Left ventricle myocardium superior (tissue), 1 donor: ENCODE measurements around the gene CSHL1. TPM values are rescaled to one million over a fixed set of nuclear protein-coding genes. Genes with fewer than 3 reads are reported as not detected.
"Not testable (repeated sequence)": the region's sequence is repeated elsewhere in the genome, so short reads cannot be mapped to it uniquely, and the experiment has no call there.

Experiments used
- ATAC-seq: fragments of 200-7000 bp; cut with Tn5 transposase; one replicate; pipeline ENCODE4 v1.9.1; 2020; ENCODE audit warnings: mild to moderate bottlenecking, moderate library complexity
- DNase-seq: peaks from one replicate; pipeline ENCODE4 v3.0.0-alpha.2; 2020
- intact Hi-C: fragments of 100-400 bp; cut with micrococcal nuclease; formaldehyde crosslinking; loops from one replicate; pipeline ENCODE4 v1.11.0; 2022
- total RNA-seq: library from RNA; stranded (reverse); fragmentation: NEBNext Ultra II Directional; extraction: Animal tissue kit (Norgen Biotek cat#: 25700); gene quantifications from one replicate; pipeline ENCODE4 v1.2.1, GENCODE V29; 2021
- donor health status: DM: no; HTN: yes; CAD: no; lungs with severe emphysema.

The CSHL1 gene
- total RNA-seq, 1 donor from 2014 or later: not detected

DNA sequence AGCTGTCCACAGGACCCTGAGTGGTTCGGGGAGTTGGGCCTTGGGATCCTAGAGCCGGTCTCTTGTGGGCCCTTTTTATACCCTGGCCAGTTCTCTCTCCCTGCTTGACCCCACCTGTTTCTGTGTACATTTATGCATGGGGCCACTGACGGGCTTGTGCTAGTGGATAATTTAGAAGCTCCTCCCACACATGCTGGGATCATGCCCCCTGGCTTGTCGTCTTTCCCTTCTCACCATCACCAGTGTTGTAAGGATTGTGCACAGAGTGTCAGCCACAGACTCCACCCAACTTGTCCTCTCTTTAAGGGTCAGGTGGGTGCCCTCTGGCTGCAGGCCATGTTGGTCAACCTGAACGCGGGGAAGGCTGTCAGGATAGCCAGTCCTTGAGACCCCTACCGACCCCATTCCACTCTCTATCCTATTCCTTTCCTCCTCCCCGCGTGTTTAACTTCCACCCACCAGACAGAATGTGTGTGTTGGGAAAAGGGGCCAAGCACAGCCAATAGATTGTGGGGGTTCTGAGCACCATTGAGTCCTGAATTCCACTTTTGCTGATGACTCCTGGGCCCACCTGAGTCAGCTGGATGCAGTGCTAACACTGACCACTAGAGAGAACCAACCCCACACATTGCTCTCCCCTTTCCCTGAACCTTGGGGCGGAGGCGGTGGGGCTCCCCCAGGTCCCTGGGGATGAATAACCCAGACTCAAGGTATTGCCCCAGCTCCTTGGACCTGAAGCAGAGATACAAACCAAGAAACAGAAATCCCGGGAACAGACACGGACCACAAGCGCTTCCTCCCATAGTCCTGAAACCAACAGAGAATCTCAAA is 14.3 kb downstream of the CSHL1 start, which contains the start of gene CSH1:
Gene CSH1 (minus strand): TSS at position 51 of the 831 bp plus-strand sequence. CDS start 63 bp downstream, outside the sequence.
- DNase-seq, intact Hi-C loops, ATAC-seq: not testable (repeated sequence)

DNA sequence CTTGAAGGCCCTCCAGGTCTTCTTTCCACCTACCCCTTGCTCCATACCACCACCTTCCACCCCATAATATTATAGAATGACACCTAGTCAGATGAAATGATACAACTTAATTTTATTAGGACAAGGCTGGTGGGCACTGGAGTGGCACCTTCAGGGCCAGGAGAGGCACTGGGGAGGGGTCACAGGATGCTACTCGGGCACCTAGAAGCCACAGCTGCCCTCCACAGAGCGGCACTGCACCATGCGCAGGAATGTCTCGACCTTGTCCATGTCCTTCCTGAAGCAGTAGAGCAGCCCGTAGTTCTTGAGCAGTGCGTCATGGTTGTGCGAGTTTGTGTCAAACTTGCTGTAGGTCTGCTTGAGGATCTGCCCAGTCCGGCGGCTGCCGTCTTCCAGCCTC is 16.2 kb downstream of the CSHL1 start:
- DNase-seq, ATAC-seq, intact Hi-C loops: not testable (repeated sequence)

DNA sequence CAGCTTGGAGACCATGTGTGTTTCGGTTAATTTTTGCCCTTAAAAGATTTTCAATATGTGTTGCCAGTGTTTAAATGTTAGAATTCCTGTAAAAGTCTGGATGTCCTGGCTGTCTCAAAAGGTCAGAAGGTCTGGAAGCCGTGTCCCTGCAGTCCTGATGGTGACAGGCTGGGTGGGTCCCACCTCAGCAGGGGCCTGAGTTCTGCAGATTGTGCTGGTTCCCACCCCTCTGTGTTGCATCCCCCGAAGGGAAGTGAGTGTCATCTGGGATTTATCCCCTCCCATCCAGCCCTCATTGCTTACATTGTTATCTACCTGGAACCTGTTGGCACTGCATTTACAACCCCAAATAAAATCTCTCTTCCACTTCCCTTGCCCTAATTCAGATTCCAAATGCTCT is 17.0 kb downstream of the CSHL1 start:
- DNase-seq, ATAC-seq, intact Hi-C loops: not testable (repeated sequence)

DNA sequence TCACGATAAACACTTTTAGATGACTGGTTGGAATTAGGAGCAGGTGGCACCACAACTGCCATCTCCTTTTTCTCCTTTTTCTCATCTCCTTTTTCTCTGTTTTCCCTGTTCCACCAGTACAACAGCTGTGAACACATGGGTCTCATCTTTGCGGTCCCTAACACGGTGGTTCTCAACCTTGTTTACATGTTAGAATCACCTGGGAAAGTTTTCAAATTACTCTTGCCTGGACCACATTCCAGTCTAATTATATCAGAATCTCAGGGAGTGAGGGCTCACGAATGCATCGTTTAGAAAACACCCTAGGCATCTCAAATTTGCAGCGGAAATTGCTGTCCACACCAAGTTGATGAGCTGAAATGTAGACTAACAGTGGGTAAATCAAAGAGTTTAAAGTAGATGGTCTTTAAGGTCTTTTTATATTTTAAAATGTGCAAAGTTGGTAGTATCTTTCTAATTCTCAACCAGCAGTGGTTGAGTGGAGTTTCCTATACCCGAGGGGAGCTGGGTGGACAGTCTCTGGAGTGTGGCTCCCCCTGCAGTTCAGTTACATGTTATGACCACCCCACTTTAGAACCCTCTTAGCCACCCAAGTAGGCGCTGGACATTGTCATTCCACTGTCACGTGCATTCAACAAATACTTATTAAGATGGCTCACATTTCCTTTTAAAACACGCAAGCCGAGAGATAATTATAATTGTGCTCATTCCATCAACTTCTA is 18.6 kb downstream of the CSHL1 start:
- DNase-seq, ATAC-seq, intact Hi-C loops: not testable (repeated sequence)

DNA sequence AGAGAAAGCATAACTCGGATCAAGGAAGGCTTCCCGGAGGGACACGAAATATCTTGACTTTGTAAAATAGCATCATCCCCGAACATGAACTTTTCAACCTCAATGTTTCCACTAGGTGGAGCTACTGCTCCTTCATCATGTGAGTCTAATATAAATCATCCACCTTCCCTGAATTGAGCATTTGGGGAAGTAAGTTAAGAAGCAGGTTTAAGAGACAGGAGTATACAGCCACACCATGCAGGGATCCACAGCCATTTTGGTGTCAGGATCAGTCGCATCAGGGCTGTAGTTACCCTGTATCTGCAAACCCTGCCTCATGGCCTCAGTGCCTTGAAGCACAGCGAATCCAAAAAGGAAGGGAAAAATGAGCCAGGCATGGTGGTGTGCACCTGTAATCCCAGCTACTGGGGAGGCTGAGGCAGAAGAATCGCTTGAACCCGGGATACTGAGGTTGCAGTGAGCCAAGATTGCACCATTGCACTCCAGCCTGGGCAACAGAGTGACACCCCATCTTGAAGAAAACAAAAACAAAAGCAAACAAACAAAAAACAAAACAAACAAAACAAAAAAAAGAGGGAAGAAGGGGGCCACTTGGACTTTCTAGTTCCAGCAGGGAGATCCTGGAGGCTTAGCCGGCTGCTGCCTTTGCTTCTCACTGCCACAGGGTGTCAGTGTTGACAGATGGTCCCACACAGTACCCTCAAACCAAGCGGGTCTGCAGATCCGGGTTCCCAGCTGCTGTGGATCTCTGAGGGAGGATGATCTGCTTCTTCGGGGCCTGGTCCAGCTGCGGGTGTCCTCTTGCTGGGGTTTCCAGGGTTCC is 21.8 kb downstream of the CSHL1 start:
- DNase-seq (peak; percentile 33), ATAC-seq (peak; percentile 82)
- intact Hi-C loops: not testable (repeated sequence)

DNA sequence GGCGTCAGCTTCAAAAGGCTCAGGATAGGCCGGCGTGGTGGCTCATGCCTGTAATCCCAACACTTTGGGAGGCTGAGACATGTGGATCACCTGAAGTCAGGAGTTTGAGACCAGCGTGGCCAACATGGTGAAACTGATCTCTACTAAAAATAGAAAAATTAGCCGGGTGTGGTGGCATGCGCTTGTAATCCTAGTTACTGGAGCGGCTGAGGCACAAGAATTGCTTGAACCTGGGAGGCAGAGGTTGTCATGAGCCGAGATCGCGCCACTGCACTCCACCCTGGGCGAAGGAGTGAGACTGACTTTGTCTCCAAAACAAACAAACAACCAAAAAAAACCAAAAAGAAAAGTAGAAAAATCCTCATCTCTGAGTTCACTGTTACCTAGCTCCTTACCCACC is 25.9 kb downstream of the CSHL1 start:
- intact Hi-C loops, ATAC-seq, DNase-seq: not testable (repeated sequence)

DNA sequence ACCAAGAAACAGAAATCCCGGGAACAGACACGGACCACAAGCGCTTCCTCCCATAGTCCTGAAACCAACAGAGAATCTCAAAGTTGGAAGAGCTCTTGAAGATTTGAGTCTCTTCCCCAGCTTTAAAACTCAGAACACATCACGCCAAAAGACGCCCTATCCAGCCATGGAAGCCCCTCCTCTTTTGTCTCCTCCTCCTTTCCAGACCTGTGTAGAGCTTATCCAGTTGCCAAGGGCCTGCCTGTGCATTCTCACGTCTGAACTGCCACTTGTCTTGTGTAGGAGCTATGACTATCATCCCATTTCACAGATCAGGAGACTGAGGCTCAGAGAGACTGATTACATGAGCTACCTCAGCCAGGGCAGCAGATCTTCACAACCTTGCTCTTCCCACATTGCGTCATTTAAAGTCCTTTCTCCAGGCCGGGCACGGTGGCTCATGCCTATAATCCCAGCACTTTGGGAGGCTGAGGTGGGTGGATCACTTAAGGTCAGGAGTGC is 28.4 kb downstream of the CSHL1 start:
- DNase-seq, intact Hi-C loops, ATAC-seq: not testable (repeated sequence)

DNA sequence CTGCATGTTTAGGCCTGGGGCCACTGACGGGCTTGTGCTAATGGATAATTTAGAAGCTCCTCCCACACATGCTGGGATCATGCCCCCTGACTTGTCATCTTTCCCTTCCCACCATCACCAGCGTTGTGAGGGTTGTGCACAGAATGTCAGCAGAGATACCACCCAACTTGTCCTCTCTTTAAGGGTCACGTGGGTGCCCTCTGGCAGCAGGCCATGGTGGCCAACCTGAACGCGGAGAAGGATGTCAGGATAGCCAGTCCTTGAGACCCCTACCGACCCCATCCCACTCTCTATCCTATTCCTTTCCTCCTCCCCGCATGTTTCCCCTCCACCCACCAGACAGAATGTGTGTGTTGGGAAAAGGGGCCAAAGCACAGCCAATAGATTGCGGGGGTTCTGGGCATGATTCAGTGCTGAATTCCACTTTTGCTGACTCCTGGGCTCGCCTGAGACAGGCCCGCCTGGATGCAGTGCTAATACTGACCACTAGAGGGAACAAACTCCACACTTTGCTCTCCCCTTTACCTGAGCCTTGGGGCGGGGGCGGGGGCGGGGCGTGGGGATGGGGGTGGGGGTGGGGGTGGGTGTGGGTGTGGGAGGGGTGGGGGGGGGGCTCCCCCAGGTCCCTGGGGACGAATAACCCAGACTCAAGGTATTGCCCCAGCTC is 29.0 kb downstream of the CSHL1 start, which contains the start of gene GH2:
Gene GH2 (minus strand): TSS at position 10 of the 667 bp plus-strand sequence. CDS start 143 bp downstream, outside the sequence.
- peak; percentile 78 for ATAC-seq
- intact Hi-C loops: no loop called here

DNA sequence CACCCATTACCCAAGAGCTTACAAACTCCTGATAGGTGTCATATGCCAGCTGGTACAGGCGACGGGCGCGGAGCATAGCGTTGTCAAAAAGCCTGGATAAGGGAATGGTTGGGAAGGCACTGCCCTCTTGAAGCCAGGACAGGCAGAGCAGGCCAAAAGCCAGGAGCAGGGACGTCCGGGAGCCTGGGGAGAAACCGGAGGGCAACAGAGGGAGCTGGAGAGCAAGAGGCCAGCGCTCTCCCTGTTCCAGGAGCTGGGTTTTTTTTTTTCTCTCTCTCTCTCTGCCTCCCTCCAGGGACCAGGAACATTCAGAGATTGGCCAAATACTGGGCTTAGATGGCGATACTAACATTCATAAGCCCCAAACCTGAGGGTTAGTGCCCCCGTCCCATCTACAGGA is 29.7 kb downstream of the CSHL1 start:
- DNase-seq (peak; percentile 58), ATAC-seq (peak; percentile 80)
- intact Hi-C loops: not testable (repeated sequence)

More for the DNA sequence above, 29.0 kb downstream of the CSHL1 start, which contains the start of gene GH2:
- no peak for DNase-seq

DNA sequence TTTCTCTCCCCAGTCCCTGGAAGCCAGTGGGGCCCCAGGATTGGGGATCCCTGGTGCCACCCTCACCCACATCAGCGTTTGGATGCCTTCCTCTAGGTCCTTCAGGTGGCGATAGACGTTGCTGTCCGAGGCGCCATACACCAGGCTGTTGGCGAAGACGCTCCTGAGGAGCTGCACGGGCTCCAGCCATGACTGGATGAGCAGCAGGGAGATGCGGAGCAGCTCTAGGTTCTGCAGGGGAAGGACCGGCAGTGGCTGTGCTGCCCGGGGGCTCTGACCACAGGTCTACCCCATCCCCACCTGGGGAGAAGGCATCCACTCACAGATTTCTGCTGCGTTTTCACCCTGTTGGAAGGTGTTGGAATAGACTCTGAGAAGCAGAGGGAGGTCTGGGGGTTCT is 30.4 kb downstream of the CSHL1 start:
- no peak for ATAC-seq
- no peak for DNase-seq
- intact Hi-C loops: no loop called here

DNA sequence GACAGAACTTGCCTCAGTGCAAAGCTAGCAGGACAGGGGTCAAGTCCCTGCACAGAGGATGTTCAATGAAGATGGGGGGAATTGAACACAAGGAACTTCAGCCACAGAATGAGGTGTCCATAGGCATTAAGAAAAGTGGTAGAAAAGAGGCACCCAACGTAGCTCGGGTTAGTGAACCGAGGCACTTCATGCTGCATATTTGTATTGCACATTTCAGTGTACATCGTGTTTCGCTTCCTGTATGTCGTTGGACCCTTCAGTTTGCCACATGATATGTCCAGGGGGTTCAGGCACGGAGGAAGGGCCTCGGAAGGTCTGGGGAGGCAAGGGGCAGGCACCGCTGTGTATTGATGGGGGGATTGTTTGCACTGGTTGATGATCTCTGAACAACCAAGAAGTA is 32.6 kb downstream of the CSHL1 start:
- DNase-seq, ATAC-seq, intact Hi-C loops: not testable (repeated sequence)

DNA sequence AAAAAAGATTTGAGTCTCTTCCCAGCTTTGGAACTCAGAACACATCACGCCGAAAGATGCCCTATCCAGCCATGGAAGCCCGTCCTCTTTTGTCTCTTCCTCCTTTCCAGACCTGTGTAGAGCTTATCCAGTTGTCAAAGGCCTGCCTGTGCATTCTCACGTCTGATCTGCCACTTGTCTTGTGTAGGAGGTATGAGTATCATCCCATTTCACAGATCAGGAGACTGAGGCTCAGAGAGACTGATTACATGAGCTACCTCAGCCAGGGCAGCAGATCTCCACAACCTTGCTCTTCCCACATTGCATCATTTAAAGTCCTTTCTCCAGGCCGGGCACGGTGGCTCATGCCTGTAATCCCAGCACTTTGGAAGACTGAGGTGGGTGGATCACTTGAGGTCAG is 36.4 kb downstream of the CSHL1 start:
- intact Hi-C loops, DNase-seq, ATAC-seq: not testable (repeated sequence)

DNA sequence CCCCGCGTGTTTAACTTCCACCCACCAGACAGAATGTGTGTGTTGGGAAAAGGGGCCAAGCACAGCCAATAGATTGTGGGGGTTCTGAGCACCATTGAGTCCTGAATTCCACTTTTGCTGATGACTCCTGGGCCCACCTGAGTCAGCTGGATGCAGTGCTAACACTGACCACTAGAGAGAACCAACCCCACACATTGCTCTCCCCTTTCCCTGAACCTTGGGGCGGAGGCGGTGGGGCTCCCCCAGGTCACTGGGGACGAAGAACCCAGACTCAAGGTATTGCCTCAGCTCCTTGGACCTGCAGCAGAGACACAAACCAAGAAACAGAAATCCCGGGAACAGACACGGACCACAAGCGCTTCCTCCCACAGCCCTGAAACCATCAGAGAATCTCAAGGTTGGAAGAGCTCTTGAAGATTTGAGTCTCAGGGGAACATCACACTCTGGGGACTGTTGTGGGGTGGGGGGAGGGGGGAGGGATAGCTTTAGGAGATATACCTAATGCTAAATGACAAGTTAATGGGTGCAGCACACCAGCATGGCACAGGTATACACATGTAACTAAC is 36.9 kb downstream of the CSHL1 start:
- intact Hi-C loops, DNase-seq, ATAC-seq: not testable (repeated sequence)

DNA sequence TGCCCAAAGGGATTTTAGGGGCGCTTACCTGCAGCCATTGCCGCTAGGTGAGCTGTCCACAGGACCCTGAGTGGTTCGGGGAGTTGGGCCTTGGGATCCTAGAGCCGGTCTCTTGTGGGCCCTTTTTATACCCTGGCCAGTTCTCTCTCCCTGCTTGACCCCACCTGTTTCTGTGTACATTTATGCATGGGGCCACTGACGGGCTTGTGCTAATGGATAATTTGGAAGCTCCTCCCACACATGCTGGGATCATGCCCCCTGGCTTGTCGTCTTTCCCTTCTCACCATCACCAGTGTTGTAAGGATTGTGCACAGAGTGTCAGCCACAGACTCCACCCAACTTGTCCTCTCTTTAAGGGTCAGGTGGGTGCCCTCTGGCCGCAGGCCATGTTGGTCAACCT is 37.5 kb downstream of the CSHL1 start, which contains the start of gene CSH2:
Gene CSH2 (minus strand): TSS at position 101 of the 400 bp plus-strand sequence. CDS start 63 bp downstream, at position 38.
- DNase-seq, intact Hi-C loops, ATAC-seq: not testable (repeated sequence)

DNA sequence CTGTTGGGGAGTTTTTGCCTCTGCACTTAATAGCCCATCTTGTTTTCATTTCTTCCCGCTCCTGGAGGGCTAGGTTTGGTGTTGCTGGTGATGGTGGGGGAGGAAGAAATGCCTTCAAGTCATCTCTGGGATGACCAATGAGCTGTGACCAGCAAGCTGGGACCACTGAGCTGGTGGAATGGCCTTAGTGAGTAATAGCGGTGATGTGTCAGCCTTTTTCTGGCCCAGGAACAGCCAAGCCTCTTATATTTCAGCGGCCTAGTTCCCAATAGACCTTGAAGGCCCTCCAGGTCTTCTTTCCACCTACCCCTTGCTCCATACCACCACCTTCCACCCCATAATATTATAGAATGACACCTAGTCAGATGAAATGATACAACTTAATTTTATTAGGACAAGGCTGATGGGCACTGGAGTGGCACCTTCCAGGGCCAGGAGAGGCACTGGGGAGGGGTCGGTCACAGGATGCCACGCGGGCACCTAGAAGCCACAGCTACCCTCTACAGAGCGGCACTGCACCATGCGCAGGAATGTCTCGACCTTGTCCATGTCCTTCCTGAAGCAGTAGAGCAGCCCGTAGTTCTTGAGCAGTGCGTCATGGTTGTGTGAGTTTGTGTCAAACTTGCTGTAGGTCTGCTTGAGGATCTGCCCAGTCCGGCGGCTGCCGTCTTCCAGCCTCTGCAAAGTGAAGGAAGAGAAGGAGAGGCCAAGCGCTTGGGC is 39.3 kb downstream of the CSHL1 start:
- ATAC-seq, intact Hi-C loops, DNase-seq: not testable (repeated sequence)

DNA sequence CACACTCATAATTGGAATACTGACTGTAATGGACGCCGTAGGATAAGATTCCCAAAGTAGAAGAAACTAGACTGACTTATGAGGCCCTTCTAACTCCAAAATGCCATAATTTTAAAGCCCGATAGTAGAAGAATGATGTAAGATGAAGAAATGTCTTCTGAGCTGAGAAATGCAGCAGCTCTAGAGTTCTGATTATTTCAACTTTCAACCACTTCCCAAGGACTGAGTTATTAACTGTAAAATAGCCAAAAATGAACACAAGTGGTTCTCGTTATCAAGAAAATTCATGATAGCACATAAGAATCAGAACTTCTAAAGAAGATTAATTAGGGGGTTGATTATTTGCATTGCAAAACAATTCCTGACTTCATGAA is 40.8 kb downstream of the CSHL1 start:
- intact Hi-C loops, DNase-seq, ATAC-seq: not testable (repeated sequence)
